GM19238 (cell line): ENCODE data around the gene AS3MT.
A peak's percentile ranks its signal among the peaks of the same experiment; 100 is the strongest.
"Not testable (repeated sequence)": the region's sequence is repeated elsewhere in the genome, so short reads cannot be mapped to it uniquely, and the experiment has no call there.

ENCODE experiments used
- DNase-seq: peaks from one replicate; pipeline ENCODE4 v3.0.0; 2011; ENCODE audit warnings: low spot score; ENCODE audit not compliant: insufficient read length

Gene AS3MT

DNA sequence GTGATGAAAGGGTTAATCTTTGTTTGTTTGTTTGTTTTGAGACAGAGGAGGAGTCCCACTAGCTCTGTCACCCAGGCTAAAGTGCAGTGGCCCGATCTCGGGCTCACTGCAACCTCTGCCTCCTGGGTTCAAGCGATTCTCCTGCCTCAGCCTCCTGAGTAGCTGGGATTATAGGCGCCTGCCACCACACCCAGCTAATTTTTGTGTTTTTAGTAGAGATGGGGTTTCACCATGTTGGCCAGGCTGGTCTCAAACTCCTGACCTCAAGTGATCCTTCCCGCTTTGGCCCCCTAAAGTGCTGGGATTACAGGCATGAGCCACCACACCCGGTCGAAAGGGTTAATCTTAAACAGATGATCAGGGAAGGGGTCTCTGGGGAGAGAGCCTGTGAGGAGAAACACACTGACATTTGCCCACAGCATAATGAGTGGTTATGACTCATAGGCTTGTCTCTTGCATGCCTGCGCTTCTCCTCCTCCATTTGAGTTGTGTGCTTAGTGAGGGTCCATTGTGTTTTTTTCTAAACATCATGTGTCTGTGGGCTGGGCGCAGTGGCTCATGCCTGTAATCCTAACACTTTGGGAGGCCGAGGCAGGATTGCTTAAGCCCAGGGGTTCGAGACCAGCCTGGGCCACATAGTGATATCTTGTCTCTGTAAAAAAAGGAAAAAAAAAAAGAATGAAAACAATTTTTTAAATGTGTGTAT lies 13.4 kb upstream of the AS3MT start:
- not testable (repeated sequence) for DNase-seq

DNA sequence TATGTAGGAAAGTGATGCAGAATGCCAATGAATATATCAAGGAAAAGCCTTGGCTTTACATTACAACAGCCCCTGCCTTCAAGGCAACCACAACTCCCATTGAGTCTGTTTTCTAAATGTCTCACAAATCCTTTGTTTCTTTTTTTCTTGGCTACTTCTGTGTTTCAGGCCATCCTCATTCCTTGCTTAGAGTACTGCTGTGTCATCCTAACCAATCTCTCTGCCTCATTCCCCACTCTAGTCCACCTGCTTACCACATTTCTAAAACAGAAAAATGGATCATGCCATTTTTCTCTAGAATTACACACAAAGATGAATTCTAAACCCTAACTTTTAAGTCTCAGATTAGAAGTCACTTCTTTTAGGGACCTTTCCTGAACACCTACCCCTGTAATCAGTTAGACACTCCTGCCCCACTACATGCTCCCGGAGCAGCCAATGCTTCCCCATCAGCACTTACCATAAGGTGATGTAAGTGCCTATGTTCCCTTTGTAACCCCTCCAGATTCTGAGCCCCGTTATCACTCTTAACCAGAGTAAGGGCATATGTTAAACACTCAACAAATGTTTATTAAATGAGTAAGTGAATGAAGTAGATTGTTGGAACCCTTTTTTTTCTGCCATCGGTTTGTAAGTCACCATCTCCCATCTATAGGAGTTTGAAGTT lies 12.4 kb upstream of the AS3MT start:
- DNase-seq: no peak

DNA sequence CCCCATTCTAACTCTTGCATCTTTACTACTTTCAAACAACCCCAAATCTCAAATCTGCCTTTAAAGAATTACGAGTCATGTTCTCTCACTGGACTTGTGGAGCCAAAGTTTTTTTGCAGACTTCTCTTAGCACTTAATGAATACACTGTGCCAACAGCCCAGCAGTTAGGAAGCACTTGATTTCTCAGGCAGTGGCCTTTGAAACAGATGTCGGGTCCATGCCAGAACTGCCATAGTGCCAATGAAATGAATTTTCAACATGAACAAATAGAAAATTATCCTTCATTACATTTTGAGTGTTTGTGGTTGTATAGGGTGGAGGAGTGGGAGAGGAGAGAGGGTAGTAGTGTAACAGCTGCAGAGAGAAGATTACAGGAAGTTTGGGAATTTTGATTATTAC lies 9.4 kb upstream of the AS3MT start:
- DNase-seq: no peak

DNA sequence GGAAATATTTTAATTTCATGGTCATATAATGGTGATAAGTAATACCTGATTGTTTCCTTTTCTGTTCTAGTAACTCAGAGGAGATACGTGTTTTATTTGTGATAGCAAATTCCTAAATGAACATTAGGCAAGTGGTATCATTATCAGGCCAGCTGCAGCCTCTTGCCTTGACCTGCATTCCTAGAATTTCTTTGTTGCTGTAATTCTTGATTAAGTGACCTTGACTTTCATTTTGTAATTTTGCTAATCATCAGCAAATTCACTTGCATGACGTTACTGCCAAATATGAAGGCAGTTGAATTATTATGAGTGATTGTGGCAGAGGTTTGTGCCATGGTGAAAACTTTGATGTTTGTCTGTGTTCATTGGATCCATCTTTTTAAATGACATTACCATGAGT lies 5.6 kb upstream of the AS3MT start:
- DNase-seq: no peak

DNA sequence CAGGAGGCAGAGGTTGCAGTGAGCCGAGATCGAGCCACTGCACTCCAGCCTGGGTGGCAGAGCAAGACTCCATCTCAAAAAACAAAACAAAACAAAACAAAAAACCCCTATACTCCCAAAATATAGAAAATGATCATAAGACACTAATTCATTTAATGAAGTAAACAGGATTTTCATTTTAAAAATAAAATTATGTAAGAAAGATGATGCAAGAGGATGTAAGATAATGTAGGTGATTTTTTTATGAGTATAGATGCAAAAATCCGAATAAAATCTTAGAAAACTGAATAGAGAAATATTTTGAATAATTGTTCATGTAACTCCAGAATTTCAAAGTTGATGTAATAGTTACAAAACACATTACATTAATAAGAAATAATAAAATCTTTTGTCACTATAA lies 3.6 kb upstream of the AS3MT start:
- no peak for DNase-seq

DNA sequence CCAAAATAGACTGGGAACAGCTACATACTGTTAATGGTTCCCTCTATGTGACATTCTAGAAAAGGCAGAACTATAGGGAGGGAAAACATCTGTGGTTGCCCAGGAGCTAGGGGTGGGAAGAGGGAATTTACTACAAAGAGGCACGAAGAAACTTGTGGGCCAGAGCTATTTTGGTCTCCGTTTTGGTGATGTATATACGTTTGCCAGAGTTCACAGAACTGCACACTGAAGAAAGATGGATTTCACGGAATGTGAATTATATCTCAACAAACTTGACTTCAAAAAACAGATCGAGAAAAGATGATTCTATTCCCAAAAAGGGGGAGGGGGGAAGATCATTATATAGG lies 386 bp upstream of the AS3MT start:
- no peak for DNase-seq

DNA sequence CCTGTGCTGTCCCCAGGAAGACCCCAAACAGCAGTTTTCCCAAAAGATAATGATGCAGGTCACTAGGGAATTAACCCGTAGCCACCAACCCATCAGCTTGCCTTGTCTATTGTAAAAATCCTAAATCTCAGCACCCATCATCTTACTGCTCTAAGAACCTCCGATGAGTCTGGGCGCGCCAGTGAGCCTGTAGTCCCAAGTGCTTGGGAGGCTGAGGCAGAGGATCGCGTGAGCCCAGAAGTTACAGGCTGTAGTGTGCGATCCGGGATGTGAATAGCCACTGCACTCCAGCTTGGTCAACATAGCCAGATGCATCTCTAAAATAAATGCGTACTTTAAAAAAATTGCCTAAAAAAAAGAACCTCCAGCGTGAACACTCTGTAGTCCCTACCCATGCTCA lies 951 bp downstream of the AS3MT start:
- DNase-seq: no peak

DNA sequence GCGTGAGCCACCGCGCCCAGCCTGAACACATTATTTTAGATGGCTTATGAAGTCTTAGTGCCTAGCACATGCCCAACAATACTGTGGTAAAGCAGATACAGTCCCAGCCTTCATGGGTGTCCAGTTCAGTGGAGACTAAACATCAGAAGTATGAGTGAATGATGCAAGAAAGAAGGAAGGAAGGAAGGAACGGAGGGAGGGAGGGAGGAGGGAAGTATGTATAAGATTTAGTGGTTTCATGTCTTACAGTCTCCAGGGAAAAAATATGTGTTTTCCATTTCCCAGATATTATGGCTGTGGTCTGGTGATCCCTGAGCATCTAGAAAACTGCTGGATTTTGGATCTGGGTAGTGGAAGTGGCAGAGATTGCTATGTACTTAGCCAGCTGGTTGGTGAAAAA lies 2.9 kb downstream of the AS3MT start:
- DNase-seq: no peak

DNA sequence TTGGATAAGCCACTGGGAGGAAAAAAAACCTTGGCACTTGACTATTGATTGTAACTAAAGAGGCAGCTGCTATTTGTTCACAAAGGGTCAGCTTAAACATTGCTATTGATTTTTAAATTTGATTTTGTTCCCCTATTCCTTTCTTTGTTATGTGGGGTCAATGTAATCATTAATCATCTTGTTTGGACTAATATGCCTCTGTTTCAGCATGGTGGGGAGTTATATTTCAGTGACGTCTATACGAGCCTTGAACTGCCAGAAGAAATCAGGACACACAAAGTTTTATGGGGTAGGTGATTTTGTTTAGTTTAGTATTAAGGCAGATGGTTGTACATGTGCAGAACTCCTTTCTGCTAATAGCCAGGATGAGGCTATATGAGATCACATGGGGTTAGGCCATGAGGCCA lies 7.5 kb downstream of the AS3MT start:
- no peak for DNase-seq

DNA sequence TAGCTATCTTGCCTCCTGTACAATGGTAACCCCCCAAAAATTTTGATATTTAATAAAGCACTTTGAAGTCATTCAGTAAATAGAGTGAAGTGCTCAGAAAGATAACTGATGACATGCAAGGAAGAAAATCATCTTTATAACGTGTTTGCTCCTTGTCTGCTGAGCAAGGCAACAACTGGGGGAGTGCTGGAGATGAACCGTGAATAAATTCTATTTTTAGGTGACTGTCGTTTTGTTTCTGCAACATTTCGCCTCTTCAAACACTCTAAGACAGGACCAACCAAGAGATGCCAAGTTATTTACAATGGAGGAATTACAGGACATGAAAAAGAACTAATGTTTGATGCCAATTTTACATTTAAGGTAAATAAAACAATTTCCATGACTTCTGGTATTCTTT lies 9.4 kb downstream of the AS3MT start:
- DNase-seq: no peak

DNA sequence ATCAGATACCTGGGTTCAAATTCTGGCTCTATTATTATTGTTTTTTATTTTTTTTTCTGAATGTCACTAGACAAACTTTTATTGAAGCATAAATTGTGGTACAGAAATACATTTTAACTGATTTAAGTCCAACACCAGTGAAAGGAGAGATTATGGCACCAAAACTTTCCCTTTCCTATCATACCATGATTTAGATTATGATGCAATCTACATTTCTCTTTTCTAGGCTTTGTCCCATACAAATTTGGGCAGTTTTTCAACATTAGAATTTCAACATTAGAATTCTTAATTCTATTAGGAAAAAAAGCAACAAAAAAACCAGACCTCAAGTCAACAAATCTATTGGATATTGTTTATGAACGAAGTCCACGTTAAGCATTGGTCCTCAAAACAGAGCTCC lies 11.0 kb downstream of the AS3MT start:
- no peak for DNase-seq

DNA sequence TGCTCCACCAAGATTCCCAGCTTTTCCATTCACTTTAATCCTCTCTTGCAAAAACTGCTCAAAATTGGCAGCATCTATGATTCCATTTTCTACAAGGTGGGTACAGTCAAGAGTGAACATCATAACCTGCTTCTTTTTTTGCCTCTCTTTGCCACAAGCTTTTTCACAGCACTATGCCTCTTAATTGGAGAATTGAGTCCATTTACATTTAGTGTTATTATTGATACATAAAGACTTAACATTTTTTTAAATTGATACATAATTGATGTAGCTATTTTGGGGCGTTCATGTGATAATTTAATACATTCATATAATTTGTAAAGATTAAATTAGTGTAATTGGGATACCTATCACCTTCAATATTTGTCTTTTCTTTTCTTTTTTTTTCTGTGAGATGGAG lies 18.8 kb downstream of the AS3MT start:
- no peak for DNase-seq

DNA sequence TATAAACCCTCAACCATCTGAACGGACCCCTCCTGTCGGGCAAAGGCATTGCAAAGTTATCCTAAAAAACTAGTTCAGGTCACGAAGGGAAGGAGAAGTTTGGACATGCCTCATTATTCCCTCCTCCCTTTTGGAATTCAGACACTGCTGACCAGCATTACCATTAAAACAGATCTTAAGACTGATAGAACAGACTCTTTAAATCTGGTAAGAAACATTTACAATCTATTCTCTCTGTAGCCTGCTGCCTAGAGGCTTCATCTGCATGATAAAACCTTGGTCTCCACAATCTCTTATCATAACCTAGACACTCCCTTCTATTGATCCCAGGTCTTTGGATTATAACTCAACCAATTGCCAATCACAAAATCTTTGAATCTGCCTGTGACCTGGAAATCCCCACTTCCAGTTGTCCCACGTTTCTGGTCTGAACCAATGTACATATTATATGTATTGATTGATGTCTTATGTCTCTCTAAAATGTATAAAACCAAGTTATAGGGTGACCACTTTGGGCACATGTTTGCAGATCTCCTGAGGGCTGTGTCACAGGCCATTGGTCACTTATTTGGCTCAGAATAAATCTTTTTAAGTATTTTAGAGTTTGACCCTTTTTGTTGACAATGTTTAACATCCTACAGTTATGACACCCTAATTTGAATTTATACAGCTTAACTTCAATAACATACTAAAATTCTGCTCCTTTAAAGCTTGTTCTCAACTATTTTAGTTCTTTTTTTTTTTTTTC lies 25.4 kb downstream of the AS3MT start:
- DNase-seq: no peak

DNA sequence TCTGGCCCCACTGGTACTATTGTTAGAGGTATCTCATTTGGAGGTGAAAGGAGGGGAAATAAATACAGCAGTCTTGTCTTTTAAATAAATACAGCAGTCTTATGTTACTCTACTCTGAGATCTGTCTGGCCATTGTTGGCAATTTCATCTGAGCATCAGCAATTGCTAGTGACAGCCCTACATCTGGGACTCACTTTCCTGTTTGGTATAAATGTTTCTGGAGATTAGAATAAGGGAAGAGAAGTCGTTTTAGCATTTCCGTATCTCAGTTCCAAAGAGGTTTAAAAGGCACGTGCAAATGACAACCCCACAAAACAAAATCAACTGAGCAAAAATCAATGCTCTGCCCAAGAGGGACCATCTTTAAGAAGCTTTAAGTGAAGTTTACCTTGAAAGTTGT lies 30.7 kb downstream of the AS3MT start:
- no peak for DNase-seq

DNA sequence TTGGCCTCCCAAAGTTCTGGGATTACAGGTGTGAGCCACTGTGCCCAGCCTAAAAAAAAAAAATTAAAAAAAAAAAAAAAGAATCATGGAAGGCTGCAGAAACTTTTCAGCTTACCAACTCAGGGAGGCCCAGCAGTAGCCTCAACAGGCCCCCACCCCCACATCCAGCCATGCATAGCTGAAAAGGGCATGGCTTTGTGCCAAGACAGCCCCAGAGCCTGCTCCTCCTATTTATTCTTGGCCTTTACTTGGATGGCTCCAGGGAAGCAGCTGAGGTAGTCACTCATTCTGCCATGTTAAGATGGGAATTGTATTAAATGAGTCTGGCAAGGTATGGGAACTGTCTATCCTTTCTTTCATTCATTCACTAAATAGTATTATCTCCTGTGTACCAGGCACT lies 35.1 kb downstream of the AS3MT start:
- no peak for DNase-seq

DNA sequence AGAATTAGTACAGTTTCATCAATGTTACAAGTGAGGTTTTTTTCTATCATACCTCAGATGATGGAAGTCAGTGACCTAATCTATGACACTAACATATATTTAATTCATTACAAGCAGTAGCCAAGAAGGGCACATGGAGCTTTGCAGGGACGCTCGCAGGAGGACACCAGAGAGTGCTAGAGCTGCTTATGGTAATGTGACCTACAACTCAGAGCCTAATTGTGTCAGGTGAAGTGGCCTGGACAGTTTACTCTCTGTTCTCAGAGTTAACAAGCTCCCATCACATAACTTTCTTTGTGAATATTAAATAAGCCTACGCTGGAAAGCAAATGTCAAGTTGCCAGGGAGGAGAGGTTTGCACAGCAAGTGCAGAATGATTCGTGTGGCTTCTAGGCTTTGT lies 37.2 kb downstream of the AS3MT start:
- DNase-seq: no peak

DNA sequence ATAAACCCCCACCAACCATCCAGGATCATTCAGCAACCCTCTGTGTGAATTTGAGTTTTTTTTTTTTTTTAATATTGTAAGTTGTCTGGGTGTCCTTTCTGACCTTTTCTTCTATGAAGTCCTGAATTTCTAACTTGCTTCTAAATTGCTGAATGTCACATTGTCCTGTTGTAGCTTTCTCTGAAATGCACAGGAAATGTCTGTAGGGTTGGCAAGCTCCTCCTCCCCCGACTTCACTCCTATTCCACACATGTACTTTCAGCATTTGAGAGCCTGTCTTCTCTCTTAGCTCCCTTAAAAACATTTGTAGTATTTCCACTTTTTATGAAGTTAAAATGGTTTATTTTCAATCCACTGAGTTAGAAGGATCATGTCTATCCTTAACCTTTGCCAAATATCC lies 45.5 kb downstream of the AS3MT start:
- no peak for DNase-seq

DNA sequence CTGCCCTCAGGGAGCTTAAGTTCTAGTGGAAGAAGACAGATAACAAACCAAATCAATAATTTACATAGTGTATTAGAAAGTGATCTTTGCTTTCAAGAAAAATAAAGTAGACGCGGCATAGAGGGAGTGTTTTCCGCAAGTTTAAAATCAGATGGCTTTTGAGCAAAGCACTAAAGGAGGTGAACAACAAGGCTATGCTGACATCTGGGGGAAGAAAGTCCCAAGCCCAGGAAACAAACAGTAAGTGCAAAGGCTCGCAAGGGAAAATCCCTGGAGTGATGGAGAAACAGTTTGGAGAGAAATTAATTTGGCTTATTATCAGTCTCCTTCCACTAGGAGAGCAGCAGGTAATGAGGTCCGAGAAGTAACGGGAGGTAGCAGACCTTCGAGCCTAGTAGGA lies 46.9 kb downstream of the AS3MT start:
- DNase-seq: no peak

DNA sequence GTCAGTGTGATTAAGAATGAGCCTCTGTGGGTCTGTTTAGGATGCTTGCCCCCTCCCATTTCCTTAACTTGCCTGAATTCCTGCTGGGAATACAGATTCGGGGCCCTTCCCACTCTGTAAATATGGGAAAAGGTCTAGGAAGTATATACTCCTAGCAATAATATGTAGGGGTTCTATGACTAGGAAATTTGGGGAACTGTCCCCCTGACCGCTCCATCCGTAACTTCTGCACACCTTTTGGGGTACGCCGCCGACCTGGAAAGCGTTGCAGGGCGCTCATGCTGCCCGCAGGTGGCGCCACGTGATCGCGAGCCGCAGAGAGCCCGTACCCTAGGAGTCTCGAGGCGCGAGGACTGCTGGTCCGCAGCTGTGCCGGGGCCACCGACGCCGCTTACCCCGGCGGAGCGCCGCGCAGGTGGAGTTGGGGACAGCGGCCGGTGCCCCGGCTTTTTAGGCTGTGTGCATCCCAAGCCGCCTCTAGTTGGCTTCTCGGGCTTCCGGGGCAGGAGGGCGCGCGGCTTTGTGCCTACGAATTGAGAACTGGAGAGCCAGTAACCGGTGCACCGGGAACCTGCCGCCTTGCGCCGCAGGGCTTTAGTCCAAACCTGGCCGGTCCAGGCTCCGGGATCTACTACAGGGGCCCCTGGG lies 48.2 kb downstream of the AS3MT start:
- DNase-seq: peak; percentile 59

DNA sequence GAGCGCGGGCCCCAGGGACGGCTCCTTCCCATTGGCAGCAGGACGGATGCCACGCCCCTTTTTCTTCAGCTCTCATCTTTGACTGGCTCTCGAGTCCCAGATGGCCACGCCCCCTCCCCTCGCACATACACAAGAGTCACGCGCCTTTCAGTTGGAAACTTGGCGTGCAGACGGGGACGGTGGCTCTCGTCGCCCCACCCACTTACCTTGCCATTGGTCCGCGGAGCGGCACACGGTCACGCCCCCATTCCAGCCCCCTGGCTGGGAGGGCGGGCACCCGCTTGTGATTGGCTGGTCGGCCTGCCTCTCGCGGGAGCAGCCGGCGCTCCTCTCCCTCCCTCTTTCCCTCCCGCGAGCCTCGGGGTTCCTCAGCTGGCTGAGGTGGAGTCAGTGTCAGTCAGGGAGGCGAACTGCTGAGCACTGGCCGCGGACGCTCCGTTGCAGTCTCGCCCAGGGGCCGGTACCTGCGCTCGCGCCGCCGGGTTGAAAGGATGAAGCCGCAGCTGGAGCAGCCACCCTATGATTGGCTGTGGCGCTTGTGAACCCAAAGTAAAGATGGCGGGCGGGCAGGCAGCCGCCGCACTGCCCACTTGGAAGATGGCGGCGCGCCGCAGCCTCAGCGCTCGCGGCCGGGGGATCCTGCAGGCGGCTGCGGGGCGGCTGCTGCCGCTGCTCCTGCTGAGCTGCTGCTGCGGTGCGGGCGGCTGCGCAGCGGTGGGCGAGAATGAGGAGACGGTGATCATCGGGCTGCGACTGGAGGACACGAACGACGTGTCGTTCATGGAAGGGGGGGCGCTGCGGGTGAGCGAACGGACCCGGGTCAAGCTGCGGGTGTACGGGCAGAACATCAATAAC lies 48.9 kb downstream of the AS3MT start, which contains the start of gene CNNM2:
Gene CNNM2 (plus strand): TSS at position 333 of the 855 bp plus-strand sequence. CDS start 187 bp downstream, at position 520.
- DNase-seq: peak; percentile 90

DNA sequence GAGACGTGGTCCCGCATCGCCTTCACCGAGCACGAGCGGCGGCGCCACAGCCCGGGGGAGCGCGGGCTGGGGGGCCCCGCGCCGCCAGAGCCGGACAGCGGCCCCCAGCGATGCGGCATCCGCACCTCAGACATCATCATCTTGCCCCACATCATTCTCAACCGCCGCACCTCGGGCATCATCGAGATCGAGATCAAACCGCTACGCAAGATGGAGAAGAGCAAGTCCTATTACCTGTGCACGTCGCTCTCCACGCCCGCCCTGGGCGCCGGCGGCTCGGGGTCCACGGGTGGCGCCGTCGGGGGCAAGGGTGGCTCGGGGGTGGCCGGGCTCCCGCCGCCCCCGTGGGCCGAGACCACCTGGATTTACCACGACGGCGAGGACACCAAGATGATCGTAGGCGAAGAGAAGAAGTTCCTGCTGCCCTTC lies 49.6 kb downstream of the AS3MT start:
- DNase-seq: peak; percentile 11
